B cell (primary cell): ENCODE results near the gene FBXO3. TPM values are rescaled to one million over a fixed set of nuclear protein-coding genes. Genes with fewer than 3 reads are reported as not detected.
"Not testable (repeated sequence)": the region's sequence is repeated elsewhere in the genome, so short reads cannot be mapped to it uniquely, and the experiment has no call there.

Experiments
- ATAC-seq: fragments of 200-7000 bp; cut with Tn5 transposase; one replicate; pipeline ENCODE4 v1.10.0; 2021; ENCODE audit warnings: low read depth, mild to moderate bottlenecking, moderate number of reproducible peaks, moderate library complexity
- CTCF ChIA-PET: fragments of 350-600 bp; sonication (Branson Sonifier 250); formaldehyde crosslinking; loops from one replicate; lab custom pipeline; 2021; ENCODE audit warnings: antibody characterized with exemption, inconsistent platforms; lab: Charles Lee
- POLR2A ChIA-PET: fragments of 350-600 bp; sonication (Branson Sonifier 250); formaldehyde crosslinking; loops from one replicate; lab custom pipeline; 2021; ENCODE audit warnings: antibody characterized with exemption; lab: Charles Lee
- DNase-seq: peaks from one replicate; pipeline ENCODE4 v3.0.0; 2013
- H2AFZ ChIP-seq: 2 replicates; pipeline ENCODE4 v1.6.1; 2012; ENCODE audit warnings: mild to moderate bottlenecking, low read depth, low read length; ENCODE audit not compliant: insufficient read depth, poor library complexity, severe bottlenecking
- H3K27ac ChIP-seq, 2 donors: 1 replicate in 1 of 2; 2 replicates in 1 of 2; pipeline ENCODE4 v1.5.1; 2012 to 2013; ENCODE audit warnings: low read length in 2 of 2, mild to moderate bottlenecking in 2 of 2, moderate library complexity in 1 of 2
- H3K27me3 ChIP-seq, 4 experiments: fragments of 200-600 bp in 1 of 4; sonication (generic) in 1 of 4; replicated peaks in 1 of 4; 1 replicate in 2 of 4; 2 replicates in 2 of 4; pipeline versions ENCODE4 v1.6.1 to v1.7.0; 2013 to 2016; ENCODE audit warnings: low read length in 3 of 4, mild to moderate bottlenecking in 2 of 4, mixed read lengths in 1 of 4, moderate library complexity in 1 of 4; ENCODE audit not compliant: insufficient read depth in 4 of 4, control insufficient read depth in 3 of 4; ENCODE audit errors: control extremely low read depth in 1 of 4
- H3K36me3 ChIP-seq, 2 experiments: replicated peaks in 1 of 2; 1 replicate in 1 of 2; 2 replicates in 1 of 2; pipeline versions ENCODE4 v1.6.1 to v1.7.1; 2013; ENCODE audit warnings: low read length in 1 of 2; ENCODE audit not compliant: insufficient read depth in 2 of 2, control insufficient read depth in 1 of 2; ENCODE audit errors: control extremely low read depth in 1 of 2, extremely low read depth in 1 of 2
- H3K4me1 ChIP-seq, 2 donors: fragments of 200-600 bp in 1 of 2; sonication (generic) in 1 of 2; 1 replicate in 1 of 2; 2 replicates in 1 of 2; pipeline versions ENCODE4 v1.5.1 to v1.6.1; 2013 to 2017; ENCODE audit warnings: low read length in 2 of 2; ENCODE audit not compliant: control insufficient read depth in 2 of 2, insufficient read depth in 2 of 2
- H3K4me2 ChIP-seq: replicated peaks from 2 replicates; pipeline ENCODE3; 2012; ENCODE audit warnings: mild to moderate bottlenecking, low read depth, low read length; ENCODE audit not compliant: poor library complexity, severe bottlenecking
- H3K4me3 ChIP-seq, 5 experiments: fragments of 200-600 bp in 1 of 5; sonication (generic) in 1 of 5; 1 replicate in 3 of 5; 2 replicates in 2 of 5; pipeline versions ENCODE4 v1.5.1 to v1.7.0; 2011 to 2016; ENCODE audit warnings: low read length in 4 of 5, mild to moderate bottlenecking in 4 of 5, low read depth in 2 of 5, control low read depth in 1 of 5, moderate library complexity in 1 of 5; ENCODE audit not compliant: insufficient read depth in 1 of 5; ENCODE audit errors: control extremely low read depth in 1 of 5, extremely low read depth in 1 of 5
- H3K79me2 ChIP-seq: fragments of 200-600 bp; sonication (generic); one replicate; pipeline ENCODE4 v1.6.0; 2016; ENCODE audit warnings: low read length; ENCODE audit not compliant: control insufficient read depth, insufficient read depth
- H3K9ac ChIP-seq: fragments of 200-600 bp; sonication (generic); 2 replicates; pipeline ENCODE4 v1.6.1; 2017; ENCODE audit warnings: mild to moderate bottlenecking, low read length, moderate library complexity
- H3K9me3 ChIP-seq, 3 donors: one replicate each; pipeline versions ENCODE4 v1.6.1 to v1.7.1; 2013; ENCODE audit warnings: low read length in 2 of 3; ENCODE audit not compliant: control insufficient read depth in 2 of 3, insufficient read depth in 1 of 3; ENCODE audit errors: control extremely low read depth in 1 of 3
- H4K20me1 ChIP-seq: 2 replicates; pipeline ENCODE4 v1.6.0; 2012; ENCODE audit warnings: mild to moderate bottlenecking, low read length; ENCODE audit not compliant: insufficient read depth, control insufficient read depth, poor library complexity, severe bottlenecking
- H3K27ac Mint-ChIP-seq: one replicate; pipeline ENCODE4 v1.8.0; 2021; ENCODE audit warnings: mixed read lengths
- H3K27me3 Mint-ChIP-seq: one replicate; pipeline ENCODE4 v1.8.0; 2021; ENCODE audit warnings: mixed read lengths
- H3K4me1 Mint-ChIP-seq: one replicate; pipeline ENCODE4 v1.8.0; 2021; ENCODE audit warnings: mixed read lengths
- H3K4me3 Mint-ChIP-seq: one replicate; pipeline ENCODE4 v1.8.0; 2021; ENCODE audit warnings: mixed read lengths
- H3K9me3 Mint-ChIP-seq: one replicate; pipeline ENCODE4 v1.8.0; 2022; ENCODE audit warnings: mixed read lengths; ENCODE audit not compliant: insufficient read depth
- EZH2 ChIP-seq: IDR thresholded peaks from 2 replicates; pipeline ENCODE4 v1.6.1; 2012; ENCODE audit warnings: borderline replicate concordance, low read depth, mild to moderate bottlenecking, moderate library complexity, low read length; ENCODE audit not compliant: insufficient read depth, poor library complexity, severe bottlenecking
- WGBS: methylation state at CpG from one replicate; pipeline ENCODE4 v1.1.5; 2013; ENCODE audit warnings: missing lambda C conversion rate; ENCODE audit not compliant: insufficient coverage; 5-methylcytosine and 5-hydroxymethylcytosine counted together
- intact Hi-C: fragments of 100-400 bp; cut with micrococcal nuclease; formaldehyde crosslinking; loops from one replicate; pipeline ENCODE4 v1.10.0; 2022
- polyA plus RNA-seq: library from polyadenylated mRNA; depleted of rRNA; stranded (reverse); fragments of >200 nt; gene quantifications from 2 replicates; pipeline ENCODE4 v1.2.3, GENCODE V29; 2012
- total RNA-seq, 2 donors: library from RNA; stranded (reverse); fragments of 120-200 nt in 1 of 2; gene quantifications; 1 replicate in 1 of 2; 2 replicates in 1 of 2; pipeline versions ENCODE4 v1.2.3 to v1.2.4, GENCODE V29; 2013 to 2022
- TF ChIP-seq, protein P1 (sequence below): fragments of 200-600 bp; IDR thresholded peaks from one replicate; pipeline ENCODE4 v1.8.0; 2022; ENCODE audit warnings: antibody characterized with exemption, mild to moderate bottlenecking

The FBXO3 gene
- total and polyA plus RNA-seq, 2 donors (not counting 1 experiment from before 2014, with no cell fraction given), result 16.8 to 34.3 TPM

DNA sequence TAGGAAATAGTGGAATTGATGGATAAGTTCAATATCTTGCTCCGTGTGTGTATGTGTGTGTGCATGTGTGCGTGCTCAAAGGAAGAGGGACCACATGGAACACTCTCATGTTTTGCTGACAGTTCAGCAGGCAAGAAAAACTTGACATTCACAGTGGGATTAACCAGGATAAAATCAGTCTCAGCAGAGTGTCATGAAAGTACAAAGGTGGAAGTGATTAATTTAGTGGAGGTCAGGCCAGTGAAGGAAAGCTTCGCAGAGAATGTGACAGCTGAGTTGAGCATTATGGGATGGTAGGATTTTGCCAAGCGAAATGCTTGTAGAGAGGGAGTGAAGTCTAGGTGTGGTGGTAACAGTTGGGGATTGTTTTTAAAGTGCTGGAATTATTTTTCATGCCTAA lies 15.7 kb upstream of the FBXO3 start:
- peaks cover 0 to 19% (median 12%) of the 10 kb centered on the region in 4 experiments for H3K27me3 ChIP-seq
- ChIA-PET POLR2A (no interaction called here), CTCF (no interaction called here)
- H3K9me3 ChIP-seq, result no peaks in the 10 kb centered on the region
- peaks cover 52% of the 10 kb centered on the region for H3K27me3 Mint-ChIP-seq
- H2AFZ ChIP-seq, result no peak overlapping the region
- no peak for DNase-seq
- H3K27ac Mint-ChIP-seq, result no peak overlapping the region
- intact Hi-C loops, result no loop called here
- H3K4me2 ChIP-seq, result no peak overlapping the region
- no peak overlapping the region for H3K4me3 Mint-ChIP-seq
- 93% methylated on average over 3 of the region's 4 CpGs for WGBS
- H3K9ac ChIP-seq, result no peak overlapping the region
- H3K4me1 ChIP-seq, result no peaks in the 10 kb centered on the region
- no peak for ATAC-seq
- H3K4me3 ChIP-seq, result no peak overlapping the region
- no peak for TF ChIP-seq EZH2
- TF ChIP-seq, protein P1, sequence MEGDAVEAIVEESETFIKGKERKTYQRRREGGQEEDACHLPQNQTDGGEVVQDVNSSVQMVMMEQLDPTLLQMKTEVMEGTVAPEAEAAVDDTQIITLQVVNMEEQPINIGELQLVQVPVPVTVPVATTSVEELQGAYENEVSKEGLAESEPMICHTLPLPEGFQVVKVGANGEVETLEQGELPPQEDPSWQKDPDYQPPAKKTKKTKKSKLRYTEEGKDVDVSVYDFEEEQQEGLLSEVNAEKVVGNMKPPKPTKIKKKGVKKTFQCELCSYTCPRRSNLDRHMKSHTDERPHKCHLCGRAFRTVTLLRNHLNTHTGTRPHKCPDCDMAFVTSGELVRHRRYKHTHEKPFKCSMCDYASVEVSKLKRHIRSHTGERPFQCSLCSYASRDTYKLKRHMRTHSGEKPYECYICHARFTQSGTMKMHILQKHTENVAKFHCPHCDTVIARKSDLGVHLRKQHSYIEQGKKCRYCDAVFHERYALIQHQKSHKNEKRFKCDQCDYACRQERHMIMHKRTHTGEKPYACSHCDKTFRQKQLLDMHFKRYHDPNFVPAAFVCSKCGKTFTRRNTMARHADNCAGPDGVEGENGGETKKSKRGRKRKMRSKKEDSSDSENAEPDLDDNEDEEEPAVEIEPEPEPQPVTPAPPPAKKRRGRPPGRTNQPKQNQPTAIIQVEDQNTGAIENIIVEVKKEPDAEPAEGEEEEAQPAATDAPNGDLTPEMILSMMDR, result no peak
- no peaks in the 10 kb centered on the region for H3K9me3 Mint-ChIP-seq
- no peak overlapping the region for H3K27ac ChIP-seq
- H3K4me1 Mint-ChIP-seq, result no peaks in the 10 kb centered on the region
- no peaks in the 10 kb centered on the region for H3K79me2 ChIP-seq
- no peaks in the 10 kb centered on the region for H4K20me1 ChIP-seq
- H3K36me3 ChIP-seq, result no peaks in the 10 kb centered on the region

DNA sequence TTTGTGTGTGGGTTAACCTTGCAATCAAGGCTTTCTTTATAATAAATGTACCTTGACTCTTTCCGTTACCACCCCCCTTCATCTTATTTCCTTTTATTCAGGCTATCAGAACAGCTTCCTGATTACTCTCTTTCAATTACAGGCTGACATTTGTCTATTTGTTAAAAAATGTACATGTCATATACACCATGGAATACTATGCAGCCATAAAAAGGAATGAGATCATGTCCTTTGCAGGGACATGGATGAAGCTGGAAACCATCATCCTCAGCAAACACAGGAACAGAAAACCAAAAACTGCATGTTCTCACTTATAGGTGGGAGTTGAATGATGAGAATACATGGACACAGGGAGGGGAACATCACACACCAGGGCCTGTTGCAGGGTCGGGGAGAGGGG lies 13.8 kb upstream of the FBXO3 start:
- H3K9me3 ChIP-seq, H2AFZ ChIP-seq, H3K27ac ChIP-seq, H3K4me3 ChIP-seq, H3K36me3 ChIP-seq, CTCF ChIA-PET, H3K27ac Mint-ChIP-seq, intact Hi-C loops, DNase-seq, H3K9ac ChIP-seq, H3K79me2 ChIP-seq, H3K4me2 ChIP-seq, H3K4me1 ChIP-seq, H4K20me1 ChIP-seq, H3K4me1 Mint-ChIP-seq, H3K4me3 Mint-ChIP-seq, POLR2A ChIA-PET, ATAC-seq, H3K9me3 Mint-ChIP-seq: not testable (repeated sequence)
- peaks cover 0 to 23% (median 9%) of the 10 kb centered on the region in 4 experiments for H3K27me3 ChIP-seq
- 57% methylated on average over 1 of the region's 2 CpGs for WGBS
- H3K27me3 Mint-ChIP-seq, result peaks cover 50% of the 10 kb centered on the region
